Lung (tissue), 12 donors: Measurements from ENCODE around the gene CCNI2. TPM values are rescaled to one million over a fixed set of nuclear protein-coding genes. Genes with fewer than 3 reads are reported as not detected.

Experiments
- ATAC-seq: fragments of 200-7000 bp; cut with Tn5 transposase; one replicate; pipeline ENCODE4 v1.9.1; 2020; ENCODE audit warnings: moderate number of reproducible peaks; ENCODE audit not compliant: insufficient read depth, low FRiP score
- DNase-seq, 3 donors: peaks; one replicate each; pipeline ENCODE4 v3.0.0-alpha.2; 2013 to 2017
- H3K27ac ChIP-seq, 2 donors: one replicate each; pipeline ENCODE4 v1.5.1; 2013; ENCODE audit warnings: mild to moderate bottlenecking in 2 of 2, moderate library complexity in 2 of 2, control low read depth in 1 of 2, inconsistent platforms in 1 of 2, low read depth in 1 of 2, low read length in 1 of 2
- H3K27me3 ChIP-seq, 3 donors: one replicate each; pipeline ENCODE4 v1.5.1; 2013; ENCODE audit warnings: low read length in 2 of 3; ENCODE audit not compliant: control insufficient read depth in 3 of 3, insufficient read depth in 3 of 3
- H3K36me3 ChIP-seq, 4 donors: one replicate each; pipeline ENCODE4 v1.5.1; 2013; ENCODE audit warnings: low read length in 4 of 4, mild to moderate bottlenecking in 1 of 4, moderate library complexity in 1 of 4; ENCODE audit not compliant: control insufficient read depth in 4 of 4, insufficient read depth in 4 of 4
- H3K4me1 ChIP-seq, 5 donors: one replicate each; pipeline ENCODE4 v1.5.1; 2013; ENCODE audit warnings: low read length in 5 of 5, mild to moderate bottlenecking in 2 of 5, moderate library complexity in 1 of 5; ENCODE audit not compliant: control insufficient read depth in 5 of 5, insufficient read depth in 5 of 5
- H3K4me3 ChIP-seq: one replicate; pipeline ENCODE4 v1.5.1; 2013; ENCODE audit warnings: mild to moderate bottlenecking, control low read depth, moderate library complexity
- H3K9ac ChIP-seq, 2 donors: one replicate each; pipeline ENCODE4 v1.5.1; 2013; ENCODE audit warnings: low read length in 2 of 2, control low read depth in 1 of 2; ENCODE audit not compliant: insufficient read depth in 1 of 2
- H3K9me3 ChIP-seq, 4 donors: one replicate each; pipeline ENCODE4 v1.5.1; 2013; ENCODE audit warnings: low read length in 3 of 4, mild to moderate bottlenecking in 1 of 4, moderate library complexity in 1 of 4; ENCODE audit not compliant: control insufficient read depth in 4 of 4, insufficient read depth in 3 of 4
- CTCF ChIP-seq: IDR thresholded peaks from 2 replicates; pipeline ENCODE4 v1.5.1; 2012; ENCODE audit warnings: mild to moderate bottlenecking; ENCODE audit errors: control extremely low read depth, extremely low read depth
- WGBS, 2 donors: extraction: QIAGEN DNeasy Blood & Tissue Kit; methylation state at CpG; one replicate each; pipeline ENCODE4 v1.1.7; 2013; 5-methylcytosine and 5-hydroxymethylcytosine counted together
- polyA plus RNA-seq, 2 donors: library from polyadenylated mRNA; stranded (reverse); fragments of 200-250 nt; gene quantifications; one replicate each; pipeline ENCODE4 v1.2.1, GENCODE V29; 2013
- total RNA-seq, 2 donors: library from RNA; depleted of rRNA in 1 of 2; stranded (reverse); fragments of >200 nt in 1 of 2; gene quantifications; one replicate each; pipeline ENCODE4 v1.2.1, GENCODE V29; 2014 to 2021
- donor health status: control.
- donor health status: control.
- donor health status: Bipolar disorder and iron deficiency.
- donor health status: healthy.
- donor health status: DM: yes; HTN: yes; CAD: no.

CCNI2 gene
- total and polyA plus RNA-seq, 4 donors = 0.55 to 0.88 (median 0.67) TPM

- no peak overlapping the region for H3K4me3 ChIP-seq
- 83 to 87% methylated on average over 10 of the region's 10 CpGs for WGBS, 2 donors
- peaks cover 0 to 2% (median 0%) of the 10 kb centered on the region in 4 donors for H3K36me3 ChIP-seq
- H3K4me1 ChIP-seq = peaks cover 0 to 8% (median 0%) of the 10 kb centered on the region in 5 donors
- no peak for TF ChIP-seq CTCF
- DNase-seq = no peak
- ATAC-seq = no peak
- no peak overlapping the region for H3K27ac ChIP-seq
- H3K9me3 ChIP-seq = no peaks in the 10 kb centered on the region
- peaks cover 0 to 32% (median 17%) of the 10 kb centered on the region in 3 donors for H3K27me3 ChIP-seq
- H3K9ac ChIP-seq = no peak overlapping the region
Observed at GRCh38 chr5:132750471-132751230, 3.4 kb downstream of the CCNI2 start.

GRCh38 chr5:132751444-132751843 lies 4.2 kb downstream of the CCNI2 start:
- no peak for ATAC-seq
- Histone ChIP-seq H3K36me3 (peaks cover 0 to 2% (median 0%) of the 10 kb centered on the region in 4 donors), H3K9ac (no peak overlapping the region), H3K9me3 (no peaks in the 10 kb centered on the region), H3K27ac (no peak overlapping the region), H3K27me3 (peaks cover 0 to 24% (median 10%) of the 10 kb centered on the region in 3 donors), H3K4me3 (no peak overlapping the region), H3K4me1 (peaks cover 0 to 8% (median 0%) of the 10 kb centered on the region in 5 donors)
- no peak for DNase-seq
- 78 to 83% methylated on average over 7 of the region's 7 CpGs for WGBS, 2 donors
- TF ChIP-seq CTCF = no peak

GRCh38 chr5:132751971-132752580 lies 4.8 kb downstream of the CCNI2 start:
- H3K9ac ChIP-seq = no peak overlapping the region
- DNase-seq (no peak), ATAC-seq (no peak)
- H3K27me3 ChIP-seq = peaks cover 0 to 19% (median 4%) of the 10 kb centered on the region in 3 donors
- H3K9me3 ChIP-seq = no peaks in the 10 kb centered on the region
- H3K4me3 ChIP-seq = no peak overlapping the region
- H3K27ac ChIP-seq = no peak overlapping the region
- TF ChIP-seq CTCF = no peak
- WGBS, 2 donors = 96 to 97% methylated on average over 5 of the region's 5 CpGs
- peaks cover 0 to 5% (median 0%) of the 10 kb centered on the region in 4 donors for H3K36me3 ChIP-seq
- H3K4me1 ChIP-seq = peaks cover 0 to 5% (median 0%) of the 10 kb centered on the region in 5 donors
